GM23248 (cell line): Measurements from ENCODE around the gene SCAP. TPM values are rescaled to one million over a fixed set of nuclear protein-coding genes. Genes with fewer than 3 reads are reported as not detected.
"Not testable (repeated sequence)": the region's sequence is repeated elsewhere in the genome, so short reads cannot be mapped to it uniquely, and the experiment has no call there.

Experiments used
- DNase-seq: peaks from one replicate; pipeline ENCODE4 v3.0.0-alpha.2; 2015
- H2AFZ ChIP-seq: fragments of 200-600 bp; sonication (generic); 2 replicates; pipeline ENCODE4 v1.6.1; 2016; ENCODE audit warnings: antibody characterized with exemption
- H3F3A ChIP-seq: fragments of 200-600 bp; sonication (generic); 2 replicates; pipeline ENCODE4 v1.6.1; 2016; ENCODE audit warnings: mild to moderate bottlenecking, antibody characterized with exemption, mixed run types; ENCODE audit not compliant: insufficient read depth
- H3K27ac ChIP-seq: fragments of 200-600 bp; sonication (generic); 2 replicates; pipeline ENCODE4 v1.5.1; 2016; ENCODE audit warnings: mild to moderate bottlenecking
- H3K27me3 ChIP-seq: fragments of 200-600 bp; sonication (generic); replicated peaks from 2 replicates; pipeline ENCODE4 v1.6.1; 2016; ENCODE audit warnings: mild to moderate bottlenecking; ENCODE audit not compliant: insufficient read depth
- H3K36me3 ChIP-seq: fragments of 200-600 bp; sonication (generic); 2 replicates; pipeline ENCODE4 v1.6.1; 2016; ENCODE audit warnings: low read depth, mild to moderate bottlenecking
- H3K4me1 ChIP-seq: fragments of 200-600 bp; sonication (generic); 2 replicates; pipeline ENCODE4 v1.6.1; 2016; ENCODE audit warnings: mild to moderate bottlenecking; ENCODE audit not compliant: insufficient read depth
- H3K4me2 ChIP-seq: fragments of 200-600 bp; sonication (generic); one replicate; pipeline ENCODE4 v1.6.1; 2016; ENCODE audit warnings: mild to moderate bottlenecking; ENCODE audit not compliant: unreplicated experiment
- H3K4me3 ChIP-seq: fragments of 200-600 bp; sonication (generic); 2 replicates; pipeline ENCODE4 v1.5.1; 2016; ENCODE audit warnings: mild to moderate bottlenecking
- H3K79me2 ChIP-seq: fragments of 200-600 bp; sonication (generic); 2 replicates; pipeline ENCODE4 v1.6.1; 2016; ENCODE audit warnings: mild to moderate bottlenecking; ENCODE audit not compliant: insufficient read depth
- H3K9ac ChIP-seq: fragments of 200-600 bp; sonication (generic); 2 replicates; pipeline ENCODE4 v1.6.1; 2016; ENCODE audit warnings: mild to moderate bottlenecking
- H3K9me2 ChIP-seq: fragments of 200-600 bp; sonication (generic); 2 replicates; pipeline ENCODE4 v1.6.1; 2016; ENCODE audit warnings: mixed run types, mild to moderate bottlenecking, moderate library complexity; ENCODE audit not compliant: insufficient read depth
- H3K9me3 ChIP-seq: fragments of 200-600 bp; sonication (generic); one replicate; pipeline ENCODE4 v1.6.1; 2017; ENCODE audit warnings: low read depth
- H4K20me1 ChIP-seq: fragments of 200-600 bp; sonication (generic); 2 replicates; pipeline ENCODE4 v1.6.0; 2016; ENCODE audit not compliant: insufficient read depth
- EZH2 ChIP-seq: fragments of 200-600 bp; sonication (generic); IDR thresholded peaks from 2 replicates; pipeline ENCODE4 v1.6.1; 2018; ENCODE audit warnings: antibody characterized with exemption, mild to moderate bottlenecking; ENCODE audit not compliant: insufficient read depth, poor library complexity, severe bottlenecking
- EZH2phosphoT487 ChIP-seq: fragments of 200-600 bp; sonication (generic); IDR thresholded peaks from 2 replicates; pipeline ENCODE4 v1.6.1; 2018; ENCODE audit warnings: antibody characterized with exemption, moderate library complexity, mild to moderate bottlenecking, low read depth; ENCODE audit not compliant: insufficient read depth
- WGBS, 2 experiments: methylation state at CpG; one replicate each; pipeline ENCODE4 v1.1.6; 2015 to 2017; ENCODE audit warnings: low lambda C conversion rate in 2 of 2, low coverage in 1 of 2; ENCODE audit errors: missing lambda C conversion rate in 2 of 2; 5-methylcytosine and 5-hydroxymethylcytosine counted together
- in situ Hi-C: fragments of 300-500 bp; cut with MboI; formaldehyde crosslinking; loops from 2 replicates; pipeline ENCODE4 v1.15.0; 2020
- polyA plus RNA-seq: library from polyadenylated mRNA; unstranded; fragments of >200 nt; fragmentation: Nextera tagmentation; extraction: Ambion mirVana; gene quantifications from 2 replicates; pipeline ENCODE4 v1.2.1, GENCODE V29; 2016
- total RNA-seq: library from RNA; depleted of rRNA; stranded (reverse); fragments of >200 nt; shearing (Covaris generic); gene quantifications from 2 replicates; pipeline ENCODE4 v1.2.3, GENCODE V29; 2014

SCAP gene
- total and polyA plus RNA-seq, 2 experiments from 2014 or later: 34.7 to 70.1 TPM

DNA sequence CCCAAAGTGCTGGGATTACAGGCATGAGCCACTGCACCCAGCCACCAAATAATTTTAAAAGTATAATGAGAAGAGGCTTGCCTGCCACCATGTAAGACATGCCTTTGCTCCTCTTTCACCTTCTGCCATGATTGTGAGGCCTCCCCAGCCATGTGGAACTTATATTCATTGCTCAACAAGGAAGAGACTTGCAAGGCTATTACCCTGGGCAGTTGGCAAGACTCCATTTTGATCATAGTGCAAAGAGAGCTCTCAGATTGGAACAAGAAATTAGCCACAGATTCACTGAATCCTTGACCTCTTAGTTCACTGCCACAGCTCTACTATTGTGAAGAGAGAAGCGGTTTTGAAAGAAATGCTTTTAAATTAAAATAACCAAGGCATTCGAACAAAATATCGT lies 6.1 kb downstream of the SCAP start:
- TF ChIP-seq EZH2 (no peak), EZH2phosphoT487 (no peak)
- no peaks in the 10 kb centered on the region for H3K9me3 ChIP-seq
- no peak overlapping the region for H3K4me3 ChIP-seq
- H3K9ac ChIP-seq: no peak overlapping the region
- 83 to 88% methylated on average over 3 of the region's 3 CpGs for WGBS, 2 experiments
- H3K27ac ChIP-seq: no peak overlapping the region
- H3K4me2 ChIP-seq: no peak overlapping the region
- peak; percentile 24 for DNase-seq
- H2AFZ ChIP-seq: no peak overlapping the region
- H3K79me2 ChIP-seq: peaks cover 97% of the 10 kb centered on the region
- H3K27me3 ChIP-seq: no peaks in the 10 kb centered on the region
- peaks cover 2% of the 10 kb centered on the region; the same call in 1 of the 2 replicates for H3F3A ChIP-seq
- H3K36me3 ChIP-seq: no peaks in the 10 kb centered on the region
- H3K4me1 ChIP-seq: peaks cover 4% of the 10 kb centered on the region
- H3K9me2 ChIP-seq: no peaks in the 10 kb centered on the region
- in situ Hi-C loops: no loop called here
- H4K20me1 ChIP-seq: no peaks in the 10 kb centered on the region

DNA sequence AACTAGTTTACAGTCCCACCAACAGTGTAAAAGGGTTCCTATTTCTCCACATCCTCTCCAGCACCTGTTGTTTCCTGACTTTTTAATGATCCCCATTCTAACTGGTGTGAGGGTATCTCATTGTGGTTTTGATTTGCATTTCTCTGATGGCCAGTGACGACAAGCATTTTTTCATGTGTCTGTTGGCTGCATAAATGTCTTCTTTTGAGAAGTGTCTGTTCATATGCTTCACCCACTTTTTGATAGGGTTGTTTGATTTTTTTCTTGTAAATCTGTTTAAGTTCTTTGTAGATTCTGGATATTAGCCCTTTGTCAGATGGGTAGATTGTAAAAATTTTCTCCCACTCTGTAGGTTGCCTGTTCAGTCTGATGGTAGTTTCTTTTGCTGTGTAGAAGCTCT lies 7.4 kb downstream of the SCAP start:
- DNase-seq, H3K4me3 ChIP-seq, H3K4me1 ChIP-seq, H3K9me2 ChIP-seq, H3F3A ChIP-seq, H3K9ac ChIP-seq, H3K9me3 ChIP-seq, H4K20me1 ChIP-seq, H3K27ac ChIP-seq, H3K36me3 ChIP-seq, H3K27me3 ChIP-seq, in situ Hi-C loops, H3K4me2 ChIP-seq, H2AFZ ChIP-seq: not testable (repeated sequence)
- H3K79me2 ChIP-seq: peaks cover 97% of the 10 kb centered on the region
- WGBS, 2 experiments: 94 to 96% methylated on average over 1 of the region's 1 CpG

DNA sequence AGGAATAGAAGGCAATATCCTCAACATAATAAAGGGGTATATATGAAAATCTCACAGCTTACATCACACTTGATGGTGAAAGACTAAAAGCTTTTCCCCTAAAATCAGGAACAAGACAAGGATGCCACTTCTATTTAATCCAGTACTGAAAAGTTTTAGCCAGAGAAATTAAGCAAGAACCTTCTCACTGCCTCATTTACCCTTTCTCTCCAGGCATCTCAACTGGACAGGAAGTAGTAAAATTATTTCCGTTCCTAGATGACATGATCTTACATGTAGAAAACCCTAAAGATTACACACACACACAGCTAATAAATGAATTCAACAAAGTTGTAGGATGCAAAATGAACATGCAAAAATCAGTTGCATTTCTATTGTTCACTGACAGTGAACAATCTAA lies 11.2 kb downstream of the SCAP start:
- Histone ChIP-seq H2AFZ (no peak overlapping the region), H3K9me2 (no peaks in the 10 kb centered on the region), H3K4me1 (no peaks in the 10 kb centered on the region), H3K27me3 (no peaks in the 10 kb centered on the region), H4K20me1 (peaks cover 7% of the 10 kb centered on the region; the same call in 1 of the 2 replicates), H3K9ac (no peak overlapping the region), H3K4me2 (no peak overlapping the region), H3K79me2 (peaks cover 98% of the 10 kb centered on the region), H3K9me3 (no peaks in the 10 kb centered on the region), H3F3A (no peaks in the 10 kb centered on the region), H3K4me3 (no peak overlapping the region), H3K27ac (no peak overlapping the region), H3K36me3 (no peaks in the 10 kb centered on the region)
- whole genome bisulfite sequencing, 2 experiments: 95 to 96% methylated on average over 1 of the region's 1 CpG
- no peak for DNase-seq
- in situ Hi-C loops: no loop called here
- no peak for TF ChIP-seq EZH2
- TF ChIP-seq EZH2phosphoT487: no peak

DNA sequence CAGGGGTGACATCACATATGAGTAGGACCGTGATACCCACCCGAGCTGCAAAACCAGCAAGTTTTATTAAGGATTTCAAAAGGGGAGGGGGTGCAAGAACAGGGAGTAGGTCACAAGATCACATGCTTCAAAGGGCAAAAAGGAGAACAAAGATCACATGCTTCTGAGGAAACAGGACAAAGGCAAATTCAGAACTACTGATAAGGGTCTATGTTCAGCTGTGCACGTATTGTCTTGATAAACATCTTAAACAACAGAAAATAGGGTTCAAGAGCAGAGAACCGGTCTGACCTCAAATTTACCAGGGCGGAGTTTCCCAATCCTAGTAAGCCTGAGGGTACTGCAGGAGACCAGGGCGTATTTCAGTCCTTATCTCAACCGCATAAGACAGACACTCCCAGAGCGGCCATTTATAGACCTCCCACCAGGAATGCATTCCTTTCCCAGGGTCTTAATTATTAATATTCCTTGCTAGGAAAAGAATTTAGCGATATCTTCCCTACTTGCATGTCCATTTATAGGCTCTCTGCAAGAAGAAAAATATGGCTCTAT lies 16.1 kb downstream of the SCAP start:
- H3K9ac ChIP-seq, H3K27ac ChIP-seq, H3K9me3 ChIP-seq, H3K36me3 ChIP-seq, H3K4me2 ChIP-seq, DNase-seq, H4K20me1 ChIP-seq, H2AFZ ChIP-seq, H3K9me2 ChIP-seq, H3K27me3 ChIP-seq, in situ Hi-C loops, H3K4me3 ChIP-seq, H3K4me1 ChIP-seq, H3F3A ChIP-seq: not testable (repeated sequence)
- WGBS, 2 experiments: 94 to 97% methylated on average over 9 of the region's 9 CpGs
- H3K79me2 ChIP-seq: peaks cover 97% of the 10 kb centered on the region

DNA sequence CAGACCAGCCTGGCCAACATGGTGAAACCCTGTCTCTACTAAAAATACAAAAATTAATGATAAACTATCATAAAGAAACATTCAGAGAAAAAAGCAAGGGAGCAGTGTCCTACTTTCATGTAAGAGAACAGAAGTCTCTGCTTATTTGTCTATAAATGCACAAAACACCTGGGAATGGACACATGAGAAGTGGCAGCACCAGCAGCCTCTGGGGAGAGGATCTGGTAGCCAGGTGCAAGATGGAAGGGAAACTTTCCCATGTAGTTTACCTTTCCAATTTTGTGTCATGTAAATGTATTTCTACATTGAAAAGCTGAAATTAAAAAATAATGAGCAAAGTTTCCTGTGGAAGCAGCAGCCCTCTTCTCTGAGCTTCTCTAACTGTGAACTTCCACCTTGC lies 18.8 kb downstream of the SCAP start:
- Histone ChIP-seq H3K9me2 (no peaks in the 10 kb centered on the region), H3K4me1 (peaks cover 7% of the 10 kb centered on the region; the same call in 1 of the 2 replicates), H3K27ac (no peak overlapping the region), H3K36me3 (no peaks in the 10 kb centered on the region), H4K20me1 (no peaks in the 10 kb centered on the region), H3K4me3 (no peak overlapping the region), H3F3A (no peaks in the 10 kb centered on the region), H3K9me3 (no peaks in the 10 kb centered on the region), H3K4me2 (no peak overlapping the region), H3K79me2 (peaks cover 97% of the 10 kb centered on the region), H3K9ac (no peak overlapping the region), H3K27me3 (no peaks in the 10 kb centered on the region), H2AFZ (no peak overlapping the region)
- no peak for TF ChIP-seq EZH2phosphoT487
- TF ChIP-seq EZH2: no peak
- no peak for DNase-seq
- in situ Hi-C loops: no loop called here
